IMR-90 (cell line): ENCODE data around the gene FAM131C. TPM values are rescaled to one million over a fixed set of nuclear protein-coding genes. Genes with fewer than 3 reads are reported as not detected.

Source experiments
- ATAC-seq: fragments of 200-7000 bp; cut with Tn5 transposase; 2 replicates; pipeline ENCODE4 v1.9.1; 2020; ENCODE audit warnings: low read depth, mild to moderate bottlenecking, moderate library complexity
- BruUV-seq: library from RNA; stranded (reverse); fragments of 400-500 nt; replicated peaks from 2 replicates; lab custom pipeline; 2021; lab: Mats Ljungman, UMichigan
- CTCF ChIA-PET: fragments of 300-600 bp; formaldehyde crosslinking; extraction: SDS; loops from one replicate; lab custom pipeline; 2021; ENCODE audit warnings: antibody characterized with exemption; lab: Yijun Ruan, JAX
- POLR2A ChIA-PET: fragments of 300-600 bp; sonication (Branson Sonifier 250); formaldehyde crosslinking; loops from one replicate; lab custom pipeline; 2022; ENCODE audit warnings: antibody characterized with exemption; ENCODE audit not compliant: unreplicated experiment; lab: Charles Lee
- DNase-seq: peaks from one replicate; pipeline ENCODE4 v3.0.0; 2013
- H2AFZ ChIP-seq: replicated peaks from 2 replicates; pipeline ENCODE3; 2013; ENCODE audit warnings: low read length, mild to moderate bottlenecking; ENCODE audit not compliant: poor library complexity
- H2AK5ac ChIP-seq: 2 replicates; pipeline ENCODE4 v1.6.1; 2013; ENCODE audit warnings: low read depth, low read length, inconsistent platforms
- H2AK9ac ChIP-seq: replicated peaks from 2 replicates; pipeline ENCODE3; 2013; ENCODE audit warnings: mild to moderate bottlenecking, low read depth, low read length, moderate library complexity; ENCODE audit not compliant: poor library complexity
- H2BK120ac ChIP-seq: 2 replicates; pipeline ENCODE4 v1.6.1; 2013; ENCODE audit warnings: low read depth, low read length, inconsistent platforms
- H2BK15ac ChIP-seq: 3 replicates; pipeline ENCODE4 v1.6.1; 2013; ENCODE audit warnings: low read depth, low read length, inconsistent platforms
- H2BK20ac ChIP-seq: 2 replicates; pipeline ENCODE4 v1.6.1; 2013; ENCODE audit warnings: low read depth, mild to moderate bottlenecking, inconsistent platforms, low read length, moderate library complexity
- H2BK5ac ChIP-seq: 2 replicates; pipeline ENCODE4 v1.6.1; 2013; ENCODE audit warnings: mild to moderate bottlenecking, low read depth, low read length, inconsistent platforms; ENCODE audit not compliant: poor library complexity, severe bottlenecking
- H3K14ac ChIP-seq: replicated peaks from 2 replicates; pipeline ENCODE4 v1.6.1; 2013; ENCODE audit warnings: low read depth, low read length, inconsistent platforms
- H3K18ac ChIP-seq: 2 replicates; pipeline ENCODE4 v1.6.1; 2013; ENCODE audit warnings: low read depth, low read length, control low read depth
- H3K23ac ChIP-seq: 2 replicates; pipeline ENCODE4 v1.6.1; 2013; ENCODE audit warnings: low read depth, low read length, inconsistent platforms
- H3K27ac ChIP-seq: 2 replicates; pipeline ENCODE4 v1.5.1; 2013; ENCODE audit warnings: mild to moderate bottlenecking, control low read depth, low read length; ENCODE audit not compliant: insufficient read depth
- H3K27me3 ChIP-seq: 2 replicates; pipeline ENCODE4 v1.6.1; 2013; ENCODE audit warnings: low read length; ENCODE audit not compliant: control insufficient read depth, insufficient read depth
- H3K36me3 ChIP-seq: 2 replicates; pipeline ENCODE4 v1.6.1; 2013; ENCODE audit warnings: low read length, mixed read lengths; ENCODE audit not compliant: control insufficient read depth, insufficient read depth
- H3K4ac ChIP-seq: 2 replicates; pipeline ENCODE4 v1.6.1; 2013; ENCODE audit warnings: low read depth, low read length, inconsistent platforms
- H3K4me1 ChIP-seq: 2 replicates; pipeline ENCODE4 v1.6.1; 2013; ENCODE audit warnings: low read length, mixed read lengths; ENCODE audit not compliant: control insufficient read depth, insufficient read depth
- H3K4me2 ChIP-seq: 2 replicates; pipeline ENCODE4 v1.6.1; 2013; ENCODE audit warnings: low read depth, mild to moderate bottlenecking, control low read depth, low read length, moderate library complexity
- H3K4me3 ChIP-seq: 2 replicates; pipeline ENCODE4 v1.5.1; 2013; ENCODE audit warnings: low read depth, mild to moderate bottlenecking, control low read depth, low read length, moderate library complexity; ENCODE audit not compliant: insufficient read depth
- H3K56ac ChIP-seq: 2 replicates; pipeline ENCODE4 v1.6.1; 2013; ENCODE audit warnings: low read length, inconsistent platforms; ENCODE audit not compliant: insufficient read depth; ENCODE audit errors: extremely low read depth
- H3K79me1 ChIP-seq, 2 experiments: 2 replicates each; pipeline ENCODE4 v1.6.1; 2013; ENCODE audit warnings: low read length in 2 of 2, inconsistent platforms in 1 of 2, low read depth in 1 of 2
- H3K9ac ChIP-seq: 2 replicates; pipeline ENCODE4 v1.6.1; 2013; ENCODE audit warnings: low read depth, low read length, control low read depth
- H3K9me1 ChIP-seq: 2 replicates; pipeline ENCODE4 v1.6.1; 2013; ENCODE audit warnings: low read length, inconsistent platforms; ENCODE audit not compliant: insufficient read depth
- H3K9me3 ChIP-seq: 2 replicates; pipeline ENCODE4 v1.6.1; 2013; ENCODE audit warnings: low read length; ENCODE audit not compliant: control insufficient read depth, insufficient read depth
- H4K20me1 ChIP-seq: 2 replicates; pipeline ENCODE4 v1.6.1; 2013; ENCODE audit warnings: low read length, inconsistent platforms; ENCODE audit not compliant: insufficient read depth
- H4K5ac ChIP-seq: 2 replicates; pipeline ENCODE4 v1.6.1; 2013; ENCODE audit warnings: mild to moderate bottlenecking, low read depth, low read length, control low read depth
- H4K8ac ChIP-seq, 2 experiments: 2 replicates each; pipeline ENCODE4 v1.6.1; 2013; ENCODE audit warnings: low read depth in 2 of 2, low read length in 2 of 2, control low read depth in 1 of 2, inconsistent platforms in 1 of 2
- H4K91ac ChIP-seq: 2 replicates; pipeline ENCODE4 v1.6.1; 2013; ENCODE audit warnings: low read depth, low read length, inconsistent platforms; ENCODE audit not compliant: insufficient read depth
- BHLHE40 ChIP-seq: fragments of 150-350 bp; IDR thresholded peaks from 2 replicates; pipeline ENCODE4 v1.6.1; 2016; ENCODE audit warnings: mild to moderate bottlenecking, low read depth, low read length
- CEBPB ChIP-seq: IDR thresholded peaks from 2 replicates; pipeline ENCODE4 v1.6.1; 2012; ENCODE audit warnings: low read depth, low read length, improper control_type of control experiment
- CHD1 ChIP-seq: IDR thresholded peaks from 2 replicates; pipeline ENCODE4 v1.6.1; 2012; ENCODE audit warnings: low read depth, low read length, improper control_type of control experiment
- ELK1 ChIP-seq: fragments of 150-350 bp; IDR thresholded peaks from 2 replicates; pipeline ENCODE4 v1.6.1; 2016; ENCODE audit warnings: low read depth, mild to moderate bottlenecking, low read length, moderate library complexity, borderline replicate concordance
- FOS ChIP-seq: fragments of 150-350 bp; IDR thresholded peaks from 2 replicates; pipeline ENCODE4 v1.6.1; 2016; ENCODE audit warnings: low read depth, low read length
- MAFK ChIP-seq: IDR thresholded peaks from 2 replicates; pipeline ENCODE4 v1.6.1; 2012; ENCODE audit warnings: low read depth, low read length, improper control_type of control experiment
- MAZ ChIP-seq: IDR thresholded peaks from 2 replicates; pipeline ENCODE4 v1.6.1; 2012; ENCODE audit warnings: low read depth, mild to moderate bottlenecking, low read length, improper control_type of control experiment, moderate library complexity, borderline replicate concordance
- MXI1 ChIP-seq: IDR thresholded peaks from 2 replicates; pipeline ENCODE4 v1.6.1; 2012; ENCODE audit warnings: low read depth, mild to moderate bottlenecking, low read length, moderate library complexity, borderline replicate concordance
- NFE2L2 ChIP-seq: fragments of 150-350 bp; IDR thresholded peaks from 2 replicates; pipeline ENCODE4 v1.6.1; 2016; ENCODE audit warnings: low read depth, mild to moderate bottlenecking, low read length
- POLR2A ChIP-seq: IDR thresholded peaks from 2 replicates; pipeline ENCODE4 v1.6.1; 2012; ENCODE audit warnings: mild to moderate bottlenecking, low read depth, low read length
- RAD21 ChIP-seq: IDR thresholded peaks from 2 replicates; pipeline ENCODE4 v1.6.1; 2012; ENCODE audit warnings: low read length, improper control_type of control experiment
- RCOR1 ChIP-seq: IDR thresholded peaks from 2 replicates; pipeline ENCODE4 v1.6.1; 2012; ENCODE audit warnings: mild to moderate bottlenecking, low read length, improper control_type of control experiment; ENCODE audit not compliant: insufficient replicate concordance
- RFX5 ChIP-seq: IDR thresholded peaks from 2 replicates; pipeline ENCODE4 v1.8.0; 2012; ENCODE audit warnings: low read depth, mild to moderate bottlenecking, low read length, moderate library complexity
- SMC3 ChIP-seq: fragments of 150-350 bp; IDR thresholded peaks from 2 replicates; pipeline ENCODE4 v1.6.1; 2016; ENCODE audit warnings: low read depth, mild to moderate bottlenecking, antibody characterized with exemption, low read length, moderate library complexity
- USF2 ChIP-seq: fragments of 150-350 bp; IDR thresholded peaks from 2 replicates; pipeline ENCODE4 v1.6.1; 2017; ENCODE audit warnings: mild to moderate bottlenecking, antibody characterized with exemption, low read length, low read depth
- WGBS, 2 experiments: methylation state at CpG; one replicate each; pipeline versions ENCODE4 v1.1.5 to v1.1.7; 2013; ENCODE audit warnings: missing lambda C conversion rate in 2 of 2; ENCODE audit not compliant: insufficient read length in 1 of 2; ENCODE audit errors: extremely low coverage in 2 of 2; 5-methylcytosine and 5-hydroxymethylcytosine counted together
- dilution Hi-C: fragments of 300-500 bp; cut with HindIII; formaldehyde crosslinking; loops from one replicate; pipeline ENCODE4 v1.14.3; 2018; ENCODE audit warnings: low sequenced_read_pairs; ENCODE audit not compliant: unreplicated experiment
- in situ Hi-C: fragments of 300-500 bp; cut with MboI; formaldehyde crosslinking; loops from 3 replicates; pipeline ENCODE4 v1.14.3; 2019; ENCODE audit warnings: low sequenced_read_pairs, inconsistent platforms, mixed read lengths
- intact Hi-C: fragments of 100-400 bp; cut with micrococcal nuclease; formaldehyde crosslinking; loops from 2 replicates; pipeline ENCODE4 v1.10.0; 2022
- polyA plus RNA-seq, 3 experiments: library from polyadenylated mRNA; depleted of rRNA; stranded (reverse); fragments of >200 nt; gene quantifications; 2 replicates each; pipeline ENCODE4 v1.2.3, GENCODE V29; 2012; ENCODE audit warnings: low replicate concordance in 1 of 3
- total RNA-seq: library from RNA; depleted of rRNA; stranded (reverse); fragments of >200 nt; gene quantifications from 2 replicates; pipeline ENCODE4 v1.2.3, GENCODE V29; 2012
- TF ChIP-seq, protein P1 (sequence below): conservative IDR thresholded peaks from 2 replicates; pipeline ENCODE4 v1.5.1; 2012; ENCODE audit warnings: mild to moderate bottlenecking, low read depth, low read length, improper control_type of control experiment

Gene FAM131C
- total and polyA plus RNA-seq, 2 of the 4 experiments (the other 2 are of a cell fraction) = 0.18 to 1.0 TPM

DNA sequence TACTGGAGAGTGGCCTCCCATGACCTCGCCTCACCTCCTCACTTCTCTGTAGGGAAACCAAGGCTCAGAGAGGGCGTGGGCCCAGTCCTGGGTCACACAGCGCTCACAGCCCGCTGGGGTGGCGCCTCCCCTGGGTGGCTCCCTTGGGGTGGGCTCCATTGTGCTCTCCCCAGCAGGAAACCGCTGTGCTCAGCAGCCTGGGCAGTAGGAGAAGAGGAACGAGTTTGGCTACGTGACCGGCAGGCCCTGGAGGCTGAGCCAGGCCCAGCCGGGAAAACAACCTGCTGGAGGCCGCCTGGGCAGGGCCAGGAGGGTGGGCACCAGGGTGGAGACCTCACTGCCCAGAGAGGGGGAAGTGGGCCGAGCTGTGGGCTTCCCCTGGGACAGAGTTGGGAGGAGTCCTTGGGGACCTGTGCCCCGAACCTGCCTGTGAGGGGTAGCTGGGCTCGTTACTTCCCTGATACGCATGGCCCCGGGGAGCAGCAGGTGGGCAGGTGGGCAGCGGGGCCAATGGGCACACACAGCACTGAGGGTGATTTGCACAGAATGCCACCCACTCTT lies 15.0 kb upstream of the FAM131C start:
- ATAC-seq (no peak), DNase-seq (no peak)
- no peak overlapping the region; the same call in 1 of the 2 replicates for H4K91ac ChIP-seq
- POLR2A ChIA-PET = no interaction called here
- H3K23ac ChIP-seq = no peak overlapping the region
- no peak overlapping the region; the same call in 1 of the 2 replicates for H4K5ac ChIP-seq
- peaks cover 5% of the 10 kb centered on the region; the same call in 1 of the 2 replicates for H3K4me1 ChIP-seq
- no peak overlapping the region for H3K56ac ChIP-seq
- no peak overlapping the region for H3K9ac ChIP-seq
- peak overlapping the region; percentile 43; the same call in 1 of the 2 replicates for H3K4ac ChIP-seq
- CTCF ChIA-PET = no interaction called here
- dilution Hi-C loops (no loop called here), in situ Hi-C loops (no loop called here), intact Hi-C loops (no loop called here)
- no TSS peak for BruUV-seq
- no peak overlapping the region for H3K18ac ChIP-seq
- no peaks in the 10 kb centered on the region for H3K36me3 ChIP-seq
- TF ChIP-seq RCOR1 (no peak), MAZ (no peak), FOS (no peak), RAD21 (no peak), NFE2L2 (no peak), SMC3 (no peak), MAFK (no peak), BHLHE40 (no peak), MXI1 (no peak), ELK1 (no peak), CHD1 (no peak), CEBPB (no peak), RFX5 (no peak), USF2 (no peak), POLR2A (no peak)
- TF ChIP-seq, protein P1, sequence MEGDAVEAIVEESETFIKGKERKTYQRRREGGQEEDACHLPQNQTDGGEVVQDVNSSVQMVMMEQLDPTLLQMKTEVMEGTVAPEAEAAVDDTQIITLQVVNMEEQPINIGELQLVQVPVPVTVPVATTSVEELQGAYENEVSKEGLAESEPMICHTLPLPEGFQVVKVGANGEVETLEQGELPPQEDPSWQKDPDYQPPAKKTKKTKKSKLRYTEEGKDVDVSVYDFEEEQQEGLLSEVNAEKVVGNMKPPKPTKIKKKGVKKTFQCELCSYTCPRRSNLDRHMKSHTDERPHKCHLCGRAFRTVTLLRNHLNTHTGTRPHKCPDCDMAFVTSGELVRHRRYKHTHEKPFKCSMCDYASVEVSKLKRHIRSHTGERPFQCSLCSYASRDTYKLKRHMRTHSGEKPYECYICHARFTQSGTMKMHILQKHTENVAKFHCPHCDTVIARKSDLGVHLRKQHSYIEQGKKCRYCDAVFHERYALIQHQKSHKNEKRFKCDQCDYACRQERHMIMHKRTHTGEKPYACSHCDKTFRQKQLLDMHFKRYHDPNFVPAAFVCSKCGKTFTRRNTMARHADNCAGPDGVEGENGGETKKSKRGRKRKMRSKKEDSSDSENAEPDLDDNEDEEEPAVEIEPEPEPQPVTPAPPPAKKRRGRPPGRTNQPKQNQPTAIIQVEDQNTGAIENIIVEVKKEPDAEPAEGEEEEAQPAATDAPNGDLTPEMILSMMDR = no peak
- no peaks in the 10 kb centered on the region for H3K9me3 ChIP-seq
- H3K4me3 ChIP-seq = no peak overlapping the region
- 88% methylated on average over 5 of the region's 17 CpGs; no CpG with 5 or more reads in 1 of the 2 experiments for WGBS, 2 experiments
- no peaks in the 10 kb centered on the region for H3K9me1 ChIP-seq
- peak overlapping the region; percentile 60 for H2BK5ac ChIP-seq
- no peak overlapping the region for H3K14ac ChIP-seq
- H3K27ac ChIP-seq = no peak overlapping the region
- H2AFZ ChIP-seq = peak overlapping the region; percentile 56
- no peak overlapping the region; the same call in 2 of the 3 replicates for H2BK15ac ChIP-seq
- peak overlapping the region; percentile 61 for H2BK120ac ChIP-seq
- H3K79me1 ChIP-seq = no peaks in the 10 kb centered on the region
- H4K20me1 ChIP-seq = no peaks in the 10 kb centered on the region
- peak overlapping the region; percentile 20; the same call in 1 of the 2 replicates for H2AK5ac ChIP-seq
- no peaks in the 10 kb centered on the region; the same call in 1 of the 2 replicates for H3K27me3 ChIP-seq
- peak overlapping the region in 1 of 2 experiments; percentile 22; a peak in 1 of 4 replicates for H4K8ac ChIP-seq
- peak overlapping the region; percentile 42; the same call in 1 of the 2 replicates for H2BK20ac ChIP-seq
- peak overlapping the region; percentile 87 for H2AK9ac ChIP-seq
- no peak overlapping the region for H3K4me2 ChIP-seq
